Colonic mucosa (tissue), 4 donors: ENCODE results near the gene STPG4. TPM values are rescaled to one million over a fixed set of nuclear protein-coding genes. Genes with fewer than 3 reads are reported as not detected.

Source experiments
- DNase-seq: peaks from one replicate; pipeline ENCODE4 v3.0.0-alpha.2; 2020
- H3K27ac ChIP-seq: fragments of 200-600 bp; one replicate; pipeline ENCODE4 v1.8.0; 2021
- H3K27me3 ChIP-seq: fragments of 200-600 bp; one replicate; pipeline ENCODE4 v1.8.0; 2021
- H3K36me3 ChIP-seq: fragments of 200-600 bp; one replicate; pipeline ENCODE4 v1.8.0; 2021
- H3K4me1 ChIP-seq: fragments of 200-600 bp; one replicate; pipeline ENCODE4 v1.8.0; 2021; ENCODE audit warnings: mild to moderate bottlenecking
- H3K4me3 ChIP-seq: fragments of 200-600 bp; one replicate; pipeline ENCODE4 v1.8.0; 2021
- H3K9ac ChIP-seq, 2 donors: one replicate each; pipeline ENCODE4 v1.7.0; 2013; ENCODE audit warnings: control low read depth in 2 of 2, low read depth in 2 of 2, low read length in 2 of 2
- H3K9me3 ChIP-seq: fragments of 200-600 bp; one replicate; pipeline ENCODE4 v1.8.0; 2021
- CTCF ChIP-seq: fragments of 200-600 bp; IDR thresholded peaks from one replicate; pipeline ENCODE4 v1.8.0; 2022; ENCODE audit warnings: antibody characterized with exemption, mild to moderate bottlenecking
- intact Hi-C: fragments of 100-400 bp; cut with DNase I; formaldehyde crosslinking; loops from one replicate; pipeline ENCODE4 v1.14.1; 2022
- total RNA-seq, 2 donors: library from RNA; stranded (reverse); fragmentation: NEBNext Ultra II Directional in 1 of 2; extraction: Animal tissue kit (Norgen Biotek cat#: 25700) in 1 of 2; gene quantifications; one replicate each; pipeline ENCODE4 v1.2.1, GENCODE V29; 2021
- donor health status: healthy.
- donor health status: DM: no; HTN: no; CAD: no.
- donor health status: DM: no; HTN: no; CAD: no.

The STPG4 gene
- total RNA-seq, 2 donors from 2014 or later, result 0.21 to 0.47 TPM

GRCh38 chr2:47098953-47099352 lies 56.2 kb downstream of the STPG4 start:
- intact Hi-C loops, result no loop called here
- Histone ChIP-seq H3K4me1 (no peaks in the 10 kb centered on the region), H3K9me3 (no peaks in the 10 kb centered on the region), H3K9ac (no peak overlapping the region), H3K36me3 (no peaks in the 10 kb centered on the region), H3K27ac (no peak overlapping the region), H3K27me3 (no peaks in the 10 kb centered on the region), H3K4me3 (no peak overlapping the region)
- no peak for TF ChIP-seq CTCF
- DNase-seq, result peak; percentile 53

GRCh38 chr2:47097563-47097962 lies 57.5 kb downstream of the STPG4 start:
- Histone ChIP-seq H3K27me3 (no peaks in the 10 kb centered on the region), H3K36me3 (no peaks in the 10 kb centered on the region), H3K4me1 (no peaks in the 10 kb centered on the region), H3K4me3 (no peak overlapping the region), H3K27ac (no peak overlapping the region), H3K9me3 (no peaks in the 10 kb centered on the region), H3K9ac (no peak overlapping the region)
- no peak for DNase-seq
- intact Hi-C loops, result no loop called here
- no peak for TF ChIP-seq CTCF

- no peak overlapping the region for H3K27ac ChIP-seq
- no peak for DNase-seq
- H3K4me3 ChIP-seq, result no peak overlapping the region
- no peaks in the 10 kb centered on the region for H3K4me1 ChIP-seq
- H3K27me3 ChIP-seq, result no peaks in the 10 kb centered on the region
- no peaks in the 10 kb centered on the region for H3K36me3 ChIP-seq
- no peaks in the 10 kb centered on the region for H3K9me3 ChIP-seq
- H3K9ac ChIP-seq, result no peak overlapping the region
- no peak for TF ChIP-seq CTCF
- intact Hi-C loops, result no loop called here
Observed at GRCh38 chr2:47096451-47096850, 58.7 kb downstream of the STPG4 start.

GRCh38 chr2:47095349-47096020 lies 59.6 kb downstream of the STPG4 start:
- Histone ChIP-seq H3K36me3 (no peaks in the 10 kb centered on the region), H3K9me3 (no peaks in the 10 kb centered on the region), H3K27me3 (no peaks in the 10 kb centered on the region), H3K9ac (no peak overlapping the region), H3K4me1 (no peaks in the 10 kb centered on the region), H3K27ac (no peak overlapping the region), H3K4me3 (no peak overlapping the region)
- TF ChIP-seq CTCF, result no peak
- no peak for DNase-seq
- intact Hi-C loops, result no loop called here

- Histone ChIP-seq H3K9ac (no peak overlapping the region), H3K4me1 (no peaks in the 10 kb centered on the region), H3K9me3 (no peaks in the 10 kb centered on the region), H3K36me3 (no peaks in the 10 kb centered on the region), H3K4me3 (no peak overlapping the region), H3K27ac (no peak overlapping the region), H3K27me3 (no peaks in the 10 kb centered on the region)
- intact Hi-C loops, result no loop called here
- no peak for DNase-seq
- TF ChIP-seq CTCF, result no peak
Observed at GRCh38 chr2:47094511-47095142, 60.5 kb downstream of the STPG4 start.
